HEK293T (cell line): ENCODE results near the gene TMSB15C.

ENCODE experiments used
- ARNT ChIP-seq: fragments of 450-650 bp; IDR thresholded peaks from 2 replicates; pipeline ENCODE4 v1.6.1; 2017; ENCODE audit warnings: mild to moderate bottlenecking
- BHLHE40 ChIP-seq: fragments of 450-650 bp; IDR thresholded peaks from 2 replicates; pipeline ENCODE4 v1.6.1; 2016; ENCODE audit warnings: mild to moderate bottlenecking, moderate library complexity, borderline replicate concordance
- ELF4 ChIP-seq: fragments of 450-650 bp; IDR thresholded peaks from 2 replicates; pipeline ENCODE4 v1.6.1; 2017; ENCODE audit warnings: antibody characterized with exemption
- FOXK2 ChIP-seq: fragments of 450-650 bp; IDR thresholded peaks from 2 replicates; pipeline ENCODE4 v1.6.1; 2016; ENCODE audit warnings: mild to moderate bottlenecking
- FOXM1 ChIP-seq: fragments of 450-650 bp; IDR thresholded peaks from 2 replicates; pipeline ENCODE4 v1.6.1; 2017; ENCODE audit warnings: mild to moderate bottlenecking, borderline replicate concordance
- HDGF ChIP-seq: fragments of 450-650 bp; IDR thresholded peaks from 2 replicates; pipeline ENCODE4 v1.6.1; 2017; ENCODE audit warnings: antibody characterized with exemption, borderline replicate concordance
- L3MBTL2 ChIP-seq: fragments of 450-650 bp; conservative IDR thresholded peaks from 2 replicates; pipeline ENCODE4 v1.6.1; 2016; ENCODE audit warnings: mild to moderate bottlenecking
- LEF1 ChIP-seq: fragments of 450-650 bp; IDR thresholded peaks from 2 replicates; pipeline ENCODE4 v1.6.1; 2017; ENCODE audit warnings: mild to moderate bottlenecking, borderline replicate concordance
- NFRKB ChIP-seq: fragments of 450-650 bp; IDR thresholded peaks from 2 replicates; pipeline ENCODE4 v1.6.1; 2016; ENCODE audit warnings: mild to moderate bottlenecking, moderate library complexity
- SP1 ChIP-seq: fragments of 450-650 bp; IDR thresholded peaks from 2 replicates; pipeline ENCODE4 v1.6.1; 2017
- SUZ12 ChIP-seq: fragments of 450-650 bp; IDR thresholded peaks from 2 replicates; pipeline ENCODE4 v1.6.1; 2016; ENCODE audit warnings: mild to moderate bottlenecking
- TARDBP ChIP-seq: fragments of 450-650 bp; IDR thresholded peaks from 2 replicates; pipeline ENCODE4 v1.6.1; 2016

GRCh38 chrX:104098151-104098808 lies 22.2 kb upstream of the TMSB15C start:
- no peak for TF ChIP-seq SP1
- TF ChIP-seq TARDBP: no peak
- no peak for TF ChIP-seq LEF1
- no peak for TF ChIP-seq FOXM1
- no peak for TF ChIP-seq NFRKB
- TF ChIP-seq L3MBTL2: 0 out of 2 replicates have a peak, but pooled peaks have one; percentile 30
- TF ChIP-seq FOXK2: no peak
- no peak for TF ChIP-seq HDGF
- TF ChIP-seq ELF4: no peak
- no peak for TF ChIP-seq SUZ12
- TF ChIP-seq ARNT: no peak
- no peak for TF ChIP-seq BHLHE40
